GM21825 (cell line): ENCODE data around the gene CNTNAP2.
"Not testable (repeated sequence)": the region's sequence is repeated elsewhere in the genome, so short reads cannot be mapped to it uniquely, and the experiment has no call there.

Source experiments
- ATAC-seq: cut with Tn5 transposase; IDR thresholded peaks from one replicate; pipeline ENCODE4 v1.9.1; 2021; ENCODE audit warnings: mild to moderate bottlenecking, moderate library complexity; ENCODE audit not compliant: unreplicated experiment

Gene CNTNAP2

GRCh38 chr7:146864644-146865043 lies 748.0 kb downstream of the CNTNAP2 start:
- no peak for ATAC-seq

GRCh38 chr7:146865696-146866095 lies 749.1 kb downstream of the CNTNAP2 start:
- ATAC-seq, result no peak

DNA sequence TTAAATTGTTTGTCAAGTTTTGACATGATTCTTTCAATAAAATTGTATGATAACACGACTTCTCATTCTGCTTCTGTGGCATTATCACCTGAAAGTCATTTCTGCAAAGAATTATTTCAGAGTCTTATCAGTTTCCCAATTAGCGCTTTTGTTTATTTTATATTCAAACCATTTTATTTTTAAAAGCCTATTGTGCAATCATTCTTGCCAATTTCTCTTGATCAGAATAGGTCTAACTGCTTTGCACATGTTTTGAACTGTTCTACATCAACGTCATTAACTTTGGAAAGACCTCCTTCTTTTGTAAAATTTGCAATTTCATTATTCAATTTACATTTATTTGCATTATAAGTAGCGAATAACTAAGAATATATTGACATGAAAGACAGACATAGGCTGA lies 758.1 kb downstream of the CNTNAP2 start:
- ATAC-seq, result no peak

- no peak for ATAC-seq
These were observed 758.7 kb downstream of the CNTNAP2 start for GRCh38 chr7:146875237-146875785.

- no peak for ATAC-seq
These were observed 759.4 kb downstream of the CNTNAP2 start for GRCh38 chr7:146875981-146876380.

GRCh38 chr7:146876411-146876810 lies 759.8 kb downstream of the CNTNAP2 start:
- ATAC-seq, result no peak

DNA sequence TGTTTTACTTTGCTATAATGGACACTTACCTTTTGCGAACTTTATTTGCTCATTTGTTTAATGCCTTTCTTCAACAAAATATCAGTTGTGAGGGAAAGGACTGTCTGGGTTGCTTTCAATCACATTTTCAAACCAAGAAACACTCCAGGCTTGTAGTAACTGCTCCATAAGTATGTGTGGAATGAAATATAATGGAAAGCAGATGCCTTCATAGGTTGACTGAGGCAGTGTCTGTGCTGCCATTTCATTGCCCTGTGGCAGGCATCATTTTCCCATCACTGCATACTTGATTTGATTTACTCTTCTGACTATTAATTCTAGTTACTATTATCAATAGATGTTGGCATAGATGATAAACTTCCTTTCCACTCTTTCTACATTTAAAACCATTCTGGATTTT lies 762.3 kb downstream of the CNTNAP2 start:
- ATAC-seq, result no peak

GRCh38 chr7:146885231-146885630 lies 768.6 kb downstream of the CNTNAP2 start:
- no peak for ATAC-seq

GRCh38 chr7:146889806-146890555 lies 773.4 kb downstream of the CNTNAP2 start:
- ATAC-seq, result no peak

- no peak for ATAC-seq
These were observed 775.5 kb downstream of the CNTNAP2 start for GRCh38 chr7:146892151-146892550.

GRCh38 chr7:146894927-146895326 lies 778.3 kb downstream of the CNTNAP2 start:
- ATAC-seq, result no peak

DNA sequence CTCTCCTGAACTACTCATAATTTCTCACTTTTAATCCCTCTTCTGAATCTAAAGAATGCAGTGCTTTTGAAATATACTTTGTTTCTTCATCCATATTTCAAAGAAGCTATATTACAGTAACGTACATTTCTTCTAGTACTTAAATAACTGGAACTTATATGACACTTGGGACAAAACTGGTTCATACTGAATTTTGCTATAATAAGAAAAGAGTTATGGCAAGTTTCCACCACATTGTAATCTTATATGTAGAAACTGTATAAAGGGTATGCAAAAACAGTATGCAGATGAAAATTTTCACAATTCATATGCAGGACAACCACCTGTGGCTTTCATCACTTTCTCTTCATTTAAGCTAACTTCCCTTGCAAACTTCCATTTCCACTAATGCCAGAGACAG lies 785.7 kb downstream of the CNTNAP2 start:
- ATAC-seq, result no peak

DNA sequence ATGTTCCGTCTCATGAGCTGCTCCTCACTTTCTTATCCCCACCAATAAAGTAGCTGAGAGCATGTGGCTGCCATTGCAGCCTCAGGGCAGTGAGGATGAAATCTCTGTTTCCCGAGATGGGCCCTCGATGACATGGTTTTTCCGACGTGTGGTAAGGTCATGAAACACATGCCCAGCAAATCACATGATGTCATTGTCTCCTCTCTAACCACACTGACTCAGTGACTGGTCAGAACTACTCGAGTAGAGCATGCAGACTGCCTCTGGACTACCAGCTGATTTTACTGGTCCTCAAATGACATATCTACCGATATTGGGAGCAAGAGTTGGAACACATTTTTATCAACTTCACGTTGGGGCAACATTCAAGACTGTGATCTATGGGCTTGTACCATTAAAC lies 786.1 kb downstream of the CNTNAP2 start:
- no peak for ATAC-seq

DNA sequence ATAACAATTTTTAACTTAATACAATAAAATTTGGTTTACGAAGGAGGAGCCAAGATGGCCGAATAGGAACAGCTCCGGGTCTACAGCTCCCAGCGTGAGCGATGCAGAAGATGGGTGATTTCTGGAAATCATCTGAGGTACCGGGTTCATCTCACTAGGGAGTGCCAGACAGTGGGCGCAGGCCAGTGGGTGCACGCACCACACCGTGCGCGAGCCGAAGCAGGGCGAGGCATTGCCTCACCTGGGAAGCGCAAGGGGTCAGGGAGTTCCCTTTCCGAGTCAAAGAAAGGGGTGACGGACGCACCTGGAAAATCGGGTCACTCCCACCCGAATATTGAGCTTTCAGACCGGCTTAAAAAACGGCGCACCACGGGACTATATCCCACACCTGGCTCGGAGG lies 789.1 kb downstream of the CNTNAP2 start:
- not testable (repeated sequence) for ATAC-seq

GRCh38 chr7:146922782-146923181 lies 806.2 kb downstream of the CNTNAP2 start:
- no peak for ATAC-seq

GRCh38 chr7:146926841-146927240 lies 810.2 kb downstream of the CNTNAP2 start:
- ATAC-seq, result no peak

DNA sequence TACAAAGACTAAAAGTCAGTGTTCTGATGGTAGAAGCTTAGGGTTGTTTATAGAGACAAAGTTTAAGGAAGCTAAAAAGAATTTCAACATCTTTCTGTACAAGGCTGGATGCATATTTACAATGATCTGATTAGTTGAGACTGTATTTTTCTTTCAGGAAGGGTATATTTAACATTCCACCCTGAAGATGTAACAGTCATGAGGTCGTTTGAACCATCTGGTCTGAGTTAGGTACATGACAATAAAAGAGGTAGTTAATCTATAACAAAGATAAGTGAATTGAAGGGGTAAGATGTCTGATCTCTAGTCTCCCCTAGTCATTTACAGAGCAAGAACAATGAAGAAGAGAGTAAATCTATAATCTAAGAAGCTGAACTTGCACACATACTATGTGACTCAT lies 821.2 kb downstream of the CNTNAP2 start:
- ATAC-seq, result no peak

DNA sequence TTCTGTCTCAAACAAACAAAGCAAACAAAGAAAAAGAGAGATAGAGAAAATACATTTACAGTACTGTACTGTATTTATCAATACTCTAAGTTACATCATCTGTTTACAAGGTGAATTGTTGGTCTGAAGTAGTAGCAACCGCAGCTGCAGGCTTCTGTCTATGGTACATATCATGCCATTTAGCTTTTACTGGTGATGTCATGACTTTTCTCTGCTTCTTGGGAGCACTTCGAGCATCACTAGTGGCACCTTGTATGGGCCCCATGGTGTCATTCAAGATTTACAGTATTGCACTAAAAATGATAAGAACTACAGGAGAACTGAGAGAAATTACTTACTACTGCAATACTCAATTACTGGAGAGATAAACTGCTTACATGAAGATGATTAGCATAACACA lies 826.9 kb downstream of the CNTNAP2 start:
- no peak for ATAC-seq

DNA sequence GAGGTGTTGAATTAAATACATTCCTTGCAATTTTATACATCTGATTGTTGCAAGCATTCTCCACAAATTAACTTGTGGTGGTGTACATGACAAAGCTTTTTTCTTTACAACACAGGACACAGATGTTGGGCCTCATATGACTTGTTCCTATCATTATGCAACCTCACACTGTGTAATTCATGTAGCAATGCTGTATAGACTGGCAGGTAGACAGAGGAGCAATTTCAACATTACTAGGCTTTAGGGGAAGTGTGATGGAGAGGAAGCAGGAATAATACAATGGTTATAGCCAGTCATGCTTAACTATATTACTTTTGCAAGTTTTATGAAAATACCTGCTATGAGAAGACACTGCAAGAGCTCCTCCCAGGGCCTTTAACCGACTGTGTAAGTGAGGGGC lies 832.1 kb downstream of the CNTNAP2 start:
- no peak for ATAC-seq

DNA sequence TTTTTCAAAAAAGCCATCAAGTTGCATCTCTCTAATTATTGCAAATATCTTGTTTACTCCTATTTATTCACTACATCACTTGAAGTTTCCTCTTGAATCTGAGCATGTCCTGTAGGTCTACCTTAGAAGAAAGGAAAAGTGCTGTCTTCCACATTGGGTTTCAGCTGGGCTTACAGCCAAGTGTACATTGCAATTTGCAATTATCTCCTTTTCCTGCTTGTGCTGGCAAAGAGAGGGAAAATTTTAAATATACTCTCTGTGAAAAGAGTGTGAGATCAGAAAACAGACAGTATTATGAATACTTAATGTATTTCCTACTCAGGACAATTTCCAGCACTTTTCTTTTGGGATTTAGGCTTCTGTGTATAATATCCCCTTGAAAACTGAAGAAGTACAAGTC lies 839.7 kb downstream of the CNTNAP2 start:
- no peak for ATAC-seq

DNA sequence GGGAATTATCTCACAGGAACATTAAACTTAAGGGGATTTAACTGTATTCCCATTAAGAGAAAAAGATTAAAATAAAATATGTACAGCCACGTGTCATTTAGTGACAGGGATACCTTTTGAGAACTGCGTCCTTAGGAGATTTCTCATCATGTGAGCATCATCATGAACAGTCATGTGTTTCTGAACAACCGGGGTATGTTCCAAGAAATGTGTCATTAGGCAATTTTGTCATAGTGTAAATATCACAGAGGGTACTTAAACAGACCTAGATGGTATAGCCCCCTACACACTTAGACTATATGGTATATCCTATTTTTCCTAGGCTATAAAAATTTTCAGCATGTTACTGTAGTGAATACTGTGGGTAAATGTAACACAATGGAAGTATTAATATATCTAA lies 840.3 kb downstream of the CNTNAP2 start:
- ATAC-seq, result no peak

GRCh38 chr7:146960773-146961391 lies 844.3 kb downstream of the CNTNAP2 start:
- no peak for ATAC-seq
